ENCODE results near the gene SLC35E3. TPM values are rescaled to one million over a fixed set of nuclear protein-coding genes. Genes with fewer than 3 reads are reported as not detected.

Gene SLC35E3
- total RNA-seq, 1 donor from 2014 or later, result 10.5 TPM

- Mint-ChIP-seq H3K4me3 (ENCODE audit: unreplicated experiment) (no peak overlapping the region), H3K36me3 (ENCODE audit: low read depth, unreplicated experiment) (peaks cover 29% of the 10 kb centered on the region), H3K27ac (ENCODE audit: unreplicated experiment) (no peak overlapping the region)
These were observed 4.5 kb downstream of the SLC35E3 start for GRCh38 chr12:68750506-68750905.

DNA sequence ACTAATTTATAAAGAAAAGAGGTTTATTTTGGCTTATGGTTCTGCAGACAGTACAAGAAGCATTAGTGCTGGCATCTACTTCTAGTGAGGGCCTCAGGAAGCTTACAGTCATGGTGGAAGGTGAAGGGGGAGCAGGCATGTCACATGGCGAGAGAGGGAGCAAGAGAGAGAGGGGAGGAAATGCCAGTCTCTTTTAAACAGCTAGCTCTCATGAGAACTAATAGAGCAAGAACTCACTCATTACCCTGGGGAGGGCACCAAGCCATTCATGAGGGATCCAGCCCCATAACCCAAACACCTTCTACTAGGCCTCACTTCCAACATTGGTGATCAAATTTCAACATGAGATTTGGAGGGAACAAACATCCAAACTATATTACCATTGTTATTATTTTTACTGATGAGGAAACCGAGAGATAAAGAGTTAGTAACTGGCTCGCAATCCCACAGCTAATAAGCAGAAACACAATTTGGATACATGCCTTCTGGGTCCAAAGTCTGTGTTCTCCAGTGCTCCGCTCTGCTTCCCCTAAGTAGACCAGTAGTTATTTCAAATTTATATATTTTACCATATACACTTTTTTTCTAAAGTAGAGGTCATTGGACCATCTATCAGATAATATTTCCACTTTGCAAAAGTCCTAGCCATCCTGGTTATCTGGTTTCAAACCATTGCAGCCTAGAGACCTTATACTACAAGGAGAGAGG, 9.7 kb downstream of the SLC35E3 start:
- TF ChIP-seq, protein P1, sequence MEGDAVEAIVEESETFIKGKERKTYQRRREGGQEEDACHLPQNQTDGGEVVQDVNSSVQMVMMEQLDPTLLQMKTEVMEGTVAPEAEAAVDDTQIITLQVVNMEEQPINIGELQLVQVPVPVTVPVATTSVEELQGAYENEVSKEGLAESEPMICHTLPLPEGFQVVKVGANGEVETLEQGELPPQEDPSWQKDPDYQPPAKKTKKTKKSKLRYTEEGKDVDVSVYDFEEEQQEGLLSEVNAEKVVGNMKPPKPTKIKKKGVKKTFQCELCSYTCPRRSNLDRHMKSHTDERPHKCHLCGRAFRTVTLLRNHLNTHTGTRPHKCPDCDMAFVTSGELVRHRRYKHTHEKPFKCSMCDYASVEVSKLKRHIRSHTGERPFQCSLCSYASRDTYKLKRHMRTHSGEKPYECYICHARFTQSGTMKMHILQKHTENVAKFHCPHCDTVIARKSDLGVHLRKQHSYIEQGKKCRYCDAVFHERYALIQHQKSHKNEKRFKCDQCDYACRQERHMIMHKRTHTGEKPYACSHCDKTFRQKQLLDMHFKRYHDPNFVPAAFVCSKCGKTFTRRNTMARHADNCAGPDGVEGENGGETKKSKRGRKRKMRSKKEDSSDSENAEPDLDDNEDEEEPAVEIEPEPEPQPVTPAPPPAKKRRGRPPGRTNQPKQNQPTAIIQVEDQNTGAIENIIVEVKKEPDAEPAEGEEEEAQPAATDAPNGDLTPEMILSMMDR (IDR thresholded peaks at IDR 0.05; ENCODE audit: unreplicated experiment), result no peak
- Mint-ChIP-seq H3K27ac (ENCODE audit: unreplicated experiment) (no peak overlapping the region), H3K4me1 (ENCODE audit: unreplicated experiment) (no peaks in the 10 kb centered on the region), H3K9me3 (ENCODE audit: unreplicated experiment) (no peaks in the 10 kb centered on the region), H3K27me3 (ENCODE audit: unreplicated experiment) (no peaks in the 10 kb centered on the region), H3K36me3 (ENCODE audit: low read depth, unreplicated experiment) (peaks cover 21% of the 10 kb centered on the region), H3K4me3 (ENCODE audit: unreplicated experiment) (no peak overlapping the region)
- DNase-seq (ENCODE audit: low spot score), result no peak

More at GRCh38 chr12:68750506-68750905, 4.5 kb downstream of the SLC35E3 start:
- Mint-ChIP-seq H3K4me1 (ENCODE audit: unreplicated experiment) (peaks cover 11% of the 10 kb centered on the region), H3K27me3 (ENCODE audit: unreplicated experiment) (peaks cover 6% of the 10 kb centered on the region), H3K9me3 (ENCODE audit: unreplicated experiment) (no peaks in the 10 kb centered on the region)
- DNase-seq (ENCODE audit: low spot score), result no peak
- TF ChIP-seq, protein P1 (IDR thresholded peaks at IDR 0.05; ENCODE audit: unreplicated experiment), result no peak

DNA sequence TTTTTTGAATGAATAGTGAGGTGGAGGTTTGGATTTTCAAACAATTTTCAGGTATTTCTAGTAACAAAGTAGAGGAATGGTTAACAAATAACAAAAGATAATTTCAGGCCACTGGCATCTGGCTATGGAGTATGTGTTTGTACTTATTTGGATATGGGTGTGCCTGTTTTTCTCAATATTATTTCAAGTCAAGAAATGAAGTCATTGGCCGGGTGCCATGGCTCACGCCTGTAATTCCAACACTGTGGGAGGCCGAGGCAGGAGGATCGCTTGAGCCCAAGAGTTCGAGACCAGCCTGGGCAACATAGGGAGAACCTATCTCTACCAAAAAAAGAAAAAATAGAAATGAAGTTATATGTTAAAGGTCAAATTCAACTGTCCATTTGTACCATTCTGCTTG, 13.9 kb downstream of the SLC35E3 start:
- DNase-seq (ENCODE audit: low spot score), result no peak
- H3K27ac Mint-ChIP-seq (ENCODE audit: unreplicated experiment), result no peak overlapping the region
- H3K27me3 Mint-ChIP-seq (ENCODE audit: unreplicated experiment), result peaks cover 2% of the 10 kb centered on the region
- H3K36me3 Mint-ChIP-seq (ENCODE audit: low read depth, unreplicated experiment), result peaks cover 21% of the 10 kb centered on the region
- H3K4me1 Mint-ChIP-seq (ENCODE audit: unreplicated experiment), result no peaks in the 10 kb centered on the region
- H3K9me3 Mint-ChIP-seq (ENCODE audit: unreplicated experiment), result no peaks in the 10 kb centered on the region
- TF ChIP-seq, protein P1 (IDR thresholded peaks at IDR 0.05; ENCODE audit: unreplicated experiment), result no peak
- H3K4me3 Mint-ChIP-seq (ENCODE audit: unreplicated experiment), result no peak overlapping the region

DNA sequence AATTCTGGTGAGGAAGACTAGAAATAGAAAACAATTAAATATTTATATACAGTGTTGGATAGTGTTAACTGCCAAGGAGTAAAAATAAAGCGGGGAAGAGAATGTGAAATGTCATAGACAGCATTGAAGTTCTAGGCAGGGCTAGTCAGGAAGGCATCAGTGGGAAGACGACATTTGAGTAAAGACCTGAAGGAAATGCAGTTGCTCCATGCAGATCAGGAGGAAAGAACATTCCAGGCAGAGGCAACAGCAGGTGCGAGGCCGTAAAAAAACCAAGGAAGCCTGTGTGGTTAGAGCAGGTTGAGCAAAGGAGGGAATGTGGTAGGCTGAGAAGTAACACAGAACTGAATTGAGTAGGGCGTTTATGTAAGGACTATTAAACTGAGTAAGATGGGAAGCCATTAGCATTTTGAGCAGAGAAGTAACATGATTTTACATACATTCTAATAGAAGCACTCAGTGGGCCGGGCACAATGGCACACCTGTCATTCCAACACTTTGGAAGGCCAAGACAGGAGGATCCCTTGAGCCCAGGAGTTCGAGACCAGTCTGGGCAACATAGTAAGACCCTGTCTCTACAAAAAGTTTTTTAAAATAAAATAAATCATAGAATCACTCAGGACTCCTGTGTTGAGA, 14.9 kb downstream of the SLC35E3 start:
- DNase-seq (ENCODE audit: low spot score), result no peak
- no peaks in the 10 kb centered on the region for H3K9me3 Mint-ChIP-seq (ENCODE audit: unreplicated experiment)
- TF ChIP-seq, protein P1 (IDR thresholded peaks at IDR 0.05; ENCODE audit: unreplicated experiment), result no peak
- no peak overlapping the region for H3K27ac Mint-ChIP-seq (ENCODE audit: unreplicated experiment)
- H3K4me1 Mint-ChIP-seq (ENCODE audit: unreplicated experiment), result no peaks in the 10 kb centered on the region
- peaks cover 2% of the 10 kb centered on the region for H3K27me3 Mint-ChIP-seq (ENCODE audit: unreplicated experiment)
- H3K36me3 Mint-ChIP-seq (ENCODE audit: low read depth, unreplicated experiment), result peaks cover 18% of the 10 kb centered on the region
- H3K4me3 Mint-ChIP-seq (ENCODE audit: unreplicated experiment), result no peak overlapping the region

GRCh38 chr12:68761442-68761812, 15.5 kb downstream of the SLC35E3 start:
- H3K36me3 Mint-ChIP-seq (ENCODE audit: low read depth, unreplicated experiment), result peaks cover 18% of the 10 kb centered on the region
- TF ChIP-seq, protein P1 (IDR thresholded peaks at IDR 0.05; ENCODE audit: unreplicated experiment), result no peak
- no peak for DNase-seq (ENCODE audit: low spot score)
- H3K27ac Mint-ChIP-seq (ENCODE audit: unreplicated experiment), result no peak overlapping the region
- no peak overlapping the region for H3K4me3 Mint-ChIP-seq (ENCODE audit: unreplicated experiment)
- H3K4me1 Mint-ChIP-seq (ENCODE audit: unreplicated experiment), result no peaks in the 10 kb centered on the region
- H3K9me3 Mint-ChIP-seq (ENCODE audit: unreplicated experiment), result no peaks in the 10 kb centered on the region
- peaks cover 2% of the 10 kb centered on the region for H3K27me3 Mint-ChIP-seq (ENCODE audit: unreplicated experiment)
